Renal cortical epithelial cell (primary cell): ENCODE measurements around the gene TEAD4. TPM values are rescaled to one million over a fixed set of nuclear protein-coding genes. Genes with fewer than 3 reads are reported as not detected.

Experiments used
- DNase-seq: peaks from one replicate; pipeline ENCODE4 v3.0.0-alpha.2; 2011; ENCODE audit warnings: low read depth
- total RNA-seq: library from RNA; depleted of rRNA; stranded (reverse); fragments of >200 nt; gene quantifications from 2 replicates; pipeline ENCODE4 v1.2.3, GENCODE V29; 2014

TEAD4 gene
- total RNA-seq, result 9.7 and 15.3 TPM in 2 replicates

DNA sequence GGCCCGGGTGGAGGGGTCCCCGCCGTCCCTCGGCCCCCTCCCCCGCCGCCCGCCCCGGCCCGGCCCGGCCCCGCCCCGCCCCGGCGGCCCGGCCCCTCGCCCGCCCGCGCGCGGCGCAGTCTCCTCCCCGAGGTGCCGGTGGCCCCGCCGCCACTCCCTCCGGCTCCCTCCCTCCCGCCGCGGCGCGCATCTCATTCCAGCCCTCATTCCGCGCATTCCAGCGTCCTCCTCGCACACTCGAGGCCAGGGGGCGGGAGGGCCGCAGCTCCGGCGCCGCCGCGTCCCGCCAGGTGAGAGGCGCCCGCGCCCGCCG, at the start of gene TEAD4:
Gene TEAD4, plus strand, starts transcription at position 206 of the 313 bp plus-strand sequence.
- peak; percentile 45 for DNase-seq

DNA sequence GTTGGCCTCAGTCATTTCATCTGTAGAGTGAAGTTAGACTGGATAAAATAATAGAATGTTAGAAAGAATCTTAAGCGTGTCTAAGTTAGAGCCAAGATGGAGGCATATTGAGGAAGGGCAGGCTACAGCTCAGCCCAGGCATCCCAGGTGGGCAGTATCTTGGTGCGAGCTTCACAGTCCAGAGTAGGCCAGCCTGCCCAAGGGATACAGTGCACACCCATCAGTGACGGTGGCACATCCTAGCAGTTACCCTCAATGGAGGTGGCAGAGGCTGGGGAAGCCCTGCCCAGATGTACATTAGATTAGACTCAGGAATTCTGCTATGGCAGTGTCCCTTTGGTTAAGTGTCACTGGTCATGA, 47.0 kb upstream of the TEAD4 start:
- DNase-seq, result no peak

DNA sequence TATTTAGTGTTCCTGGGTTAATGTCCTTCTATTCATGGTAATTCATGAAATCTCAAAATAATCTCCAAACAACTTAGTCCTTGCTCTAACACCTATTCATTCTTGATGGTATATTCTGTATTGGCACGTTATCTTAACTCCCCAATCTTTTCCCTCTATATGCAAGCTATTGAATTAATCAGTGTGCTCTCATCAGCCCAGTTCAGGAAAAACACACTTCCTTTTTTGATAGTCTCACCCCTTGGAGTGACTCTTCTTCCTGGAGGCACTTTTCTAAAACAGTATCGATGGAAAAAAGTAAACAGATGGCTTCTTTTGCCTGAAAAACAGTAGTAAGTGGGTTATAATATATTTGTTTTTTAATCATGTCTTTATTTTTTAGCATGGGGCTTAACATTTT, 39.9 kb upstream of the TEAD4 start:
- DNase-seq, result no peak

DNA sequence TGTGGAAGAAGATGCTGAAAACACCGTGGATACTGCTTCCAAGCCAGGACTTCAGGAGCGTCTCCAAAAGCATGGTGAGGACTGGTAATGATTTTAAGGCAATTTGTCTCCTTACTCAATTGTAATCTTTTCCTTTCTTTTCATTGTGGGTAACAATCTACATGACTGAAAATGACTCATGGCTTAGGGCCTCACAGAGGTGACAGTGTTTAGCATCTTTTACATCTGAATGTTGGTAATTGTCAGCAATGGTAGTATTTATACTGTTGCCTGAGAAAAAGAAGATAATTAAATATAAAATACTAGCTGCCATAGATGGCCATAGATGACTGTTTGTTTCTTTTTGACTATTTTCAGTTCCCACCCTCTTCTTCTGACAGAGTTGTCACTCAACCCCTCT, 36.9 kb upstream of the TEAD4 start:
- no peak for DNase-seq

DNA sequence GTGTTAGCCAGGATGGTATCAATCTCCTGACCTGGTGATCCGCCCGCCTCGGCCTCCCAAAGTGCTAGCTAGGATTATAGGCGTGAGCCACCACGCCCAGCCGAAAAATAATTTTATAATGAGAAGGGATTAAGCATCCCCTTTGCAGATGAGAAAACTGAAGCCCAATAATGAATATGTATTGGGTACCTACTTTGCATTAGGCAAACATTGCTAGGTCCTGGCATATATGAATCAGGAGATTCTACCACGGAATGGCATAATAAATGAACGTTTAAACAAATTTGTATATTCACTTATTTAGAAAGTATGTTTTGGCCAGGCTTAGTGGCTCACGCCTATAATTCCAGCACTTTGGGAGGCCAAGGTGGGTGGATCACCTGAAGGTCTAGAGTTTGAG, 36.1 kb upstream of the TEAD4 start:
- DNase-seq, result no peak

DNA sequence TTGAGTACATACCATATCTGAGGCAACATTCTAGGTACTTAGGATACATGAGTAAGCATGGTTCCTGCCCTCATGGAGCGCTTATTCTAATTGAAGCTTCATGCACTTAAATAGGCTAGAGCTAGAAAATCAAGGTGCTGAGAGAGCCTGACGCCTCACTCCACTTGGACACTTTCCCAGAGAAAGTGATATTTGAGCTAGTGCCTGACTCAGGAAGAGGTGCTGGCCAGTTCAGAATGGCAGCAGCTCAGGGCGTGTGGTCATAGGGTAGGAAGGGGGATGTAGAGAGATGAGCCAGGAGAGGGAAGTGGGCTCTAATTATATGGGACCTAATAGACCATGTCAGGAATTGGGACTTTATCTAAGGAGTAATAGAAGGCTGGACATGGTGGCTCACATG, 35.2 kb upstream of the TEAD4 start:
- no peak for DNase-seq

DNA sequence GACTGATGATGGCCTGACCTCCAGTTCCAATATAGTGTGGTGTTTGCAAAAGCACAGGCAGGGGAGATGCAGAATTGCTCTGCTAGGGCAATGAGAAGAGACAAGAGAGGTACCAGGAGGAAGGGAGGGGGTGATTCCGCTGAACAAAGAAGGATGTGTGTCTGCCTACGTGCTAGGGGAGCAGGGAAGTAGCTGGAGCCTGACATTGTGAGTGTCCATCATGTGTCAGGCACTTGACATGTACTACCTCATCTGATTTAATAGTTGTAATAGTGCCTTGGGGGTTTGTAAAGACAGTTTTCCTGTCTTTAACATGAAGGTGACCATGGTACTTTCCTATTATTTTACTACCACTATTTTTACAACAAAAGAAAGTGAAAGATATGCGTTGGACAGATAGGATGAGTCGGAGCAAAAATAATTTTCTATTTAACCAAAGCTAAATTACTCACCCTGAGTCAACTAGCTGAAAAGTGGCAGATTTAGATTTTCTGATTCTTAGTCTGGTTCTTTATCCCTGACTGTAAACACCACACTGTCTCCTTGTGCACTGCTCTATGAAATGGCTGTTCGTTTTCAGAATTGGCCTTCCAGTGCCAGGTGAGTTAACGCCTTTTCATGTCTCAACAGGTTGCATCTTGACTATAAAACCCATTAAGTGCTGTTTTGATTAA, 33.7 kb upstream of the TEAD4 start:
- peak; percentile 6 for DNase-seq

DNA sequence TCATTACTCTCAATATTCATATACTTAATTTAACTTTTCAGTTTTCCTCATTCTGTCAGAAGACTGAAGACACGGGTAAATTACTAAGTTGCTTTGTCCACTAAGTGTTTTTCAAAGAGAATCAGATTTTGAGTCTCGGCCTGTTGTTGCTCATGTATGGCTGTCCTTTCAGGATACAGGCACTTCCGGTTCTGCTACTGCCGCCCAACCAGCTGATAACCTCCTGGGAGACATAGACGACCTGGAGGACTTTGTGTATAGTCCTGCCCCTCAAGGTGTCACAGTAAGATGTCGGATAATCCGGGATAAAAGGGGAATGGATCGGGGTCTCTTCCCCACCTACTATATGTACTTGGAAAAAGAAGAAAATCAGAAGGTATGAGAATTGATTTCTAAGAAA, 28.3 kb upstream of the TEAD4 start:
- no peak for DNase-seq

DNA sequence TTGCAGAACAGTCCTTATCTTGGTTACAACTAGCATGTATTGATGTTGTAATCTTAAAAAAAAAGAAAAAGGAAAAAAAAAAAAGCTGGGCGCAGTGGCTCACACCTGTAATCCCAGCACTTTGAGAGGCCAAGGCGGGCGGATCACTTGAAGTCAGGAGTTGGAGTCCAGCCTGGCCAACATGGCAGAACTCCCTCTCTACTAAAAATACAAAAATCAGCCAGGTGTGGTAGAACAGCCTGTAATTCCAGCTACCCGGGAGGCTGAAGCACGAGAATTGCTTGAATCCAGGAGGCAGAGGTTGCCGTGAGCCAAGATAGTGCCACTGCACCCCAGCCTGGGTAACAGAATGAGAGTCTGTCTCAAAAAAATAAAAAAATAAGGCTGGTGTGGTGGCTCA, 25.6 kb upstream of the TEAD4 start:
- no peak for DNase-seq

DNA sequence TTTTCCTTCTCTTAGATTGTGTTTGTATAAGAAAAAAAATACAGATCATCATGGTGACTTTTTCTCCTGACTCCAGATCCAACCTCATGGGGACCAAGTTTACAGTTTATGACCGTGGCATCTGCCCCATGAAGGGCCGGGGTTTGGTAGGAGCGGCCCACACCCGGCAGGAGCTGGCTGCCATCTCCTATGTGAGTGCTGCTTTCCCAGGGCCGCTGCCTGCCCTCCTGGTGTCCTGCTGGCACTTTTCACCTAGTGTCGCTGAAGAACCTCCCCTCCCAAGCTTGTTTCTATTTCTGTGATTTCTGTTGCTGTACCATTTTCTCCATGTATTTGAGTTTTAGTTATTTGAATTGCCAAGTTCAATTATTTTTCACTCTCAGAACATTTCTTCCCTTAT, 24.8 kb upstream of the TEAD4 start:
- DNase-seq, result no peak

DNA sequence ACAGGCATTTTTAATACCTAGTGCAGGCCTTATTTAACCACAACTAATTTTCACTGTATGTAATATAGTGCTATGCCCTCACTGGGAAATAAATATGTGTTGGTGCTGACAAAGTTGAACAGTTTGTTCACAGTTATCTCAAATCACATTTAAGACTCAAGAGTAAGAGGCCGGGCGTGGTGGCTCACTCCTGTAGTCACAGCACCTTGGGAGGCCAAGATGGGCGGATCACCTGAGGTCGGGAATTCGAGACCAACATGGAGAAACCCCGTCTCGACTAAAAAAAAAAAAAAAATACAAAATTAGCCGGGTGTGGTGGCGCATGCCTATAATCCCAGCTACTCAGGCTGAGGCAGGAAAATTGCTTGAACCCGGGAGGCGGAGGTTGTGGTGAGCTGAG, 22.9 kb upstream of the TEAD4 start:
- DNase-seq, result no peak

DNA sequence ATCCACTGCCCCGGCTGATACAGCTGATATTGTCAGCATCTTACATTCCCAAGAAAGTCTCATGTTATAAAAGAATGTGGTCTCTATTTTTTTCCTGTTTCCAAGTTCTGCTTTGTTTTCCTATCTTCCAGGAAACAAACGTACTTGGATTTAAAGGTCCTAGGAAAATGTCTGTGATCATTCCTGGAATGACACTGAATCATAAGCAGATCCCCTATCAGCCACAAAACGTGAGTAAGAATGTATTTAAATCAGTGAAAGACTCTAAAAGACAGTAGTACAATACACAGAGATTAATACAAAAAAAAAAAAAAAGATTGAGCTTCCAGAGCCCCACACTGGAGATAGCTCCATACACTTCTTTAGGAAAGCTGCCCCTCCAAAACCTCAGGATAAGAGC, 21.7 kb upstream of the TEAD4 start:
- DNase-seq, result no peak

DNA sequence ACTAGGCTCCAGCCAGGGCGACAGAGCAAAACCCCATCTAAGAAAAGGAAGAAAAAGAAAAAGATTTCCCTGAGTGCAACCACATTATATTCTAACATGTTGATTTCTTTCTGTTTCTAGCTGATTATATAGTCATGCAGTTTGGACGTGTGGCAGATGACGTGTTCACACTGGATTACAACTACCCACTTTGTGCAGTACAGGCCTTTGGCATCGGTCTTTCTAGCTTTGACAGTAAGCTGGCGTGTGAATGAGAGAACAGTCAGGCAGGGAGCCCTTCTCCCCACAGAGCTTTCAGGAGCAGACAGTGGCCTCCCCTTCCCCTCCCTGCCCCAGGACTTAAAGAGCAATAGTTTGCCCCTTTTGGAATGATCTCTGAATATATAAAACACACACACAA, 20.0 kb upstream of the TEAD4 start:
- DNase-seq, result no peak

DNA sequence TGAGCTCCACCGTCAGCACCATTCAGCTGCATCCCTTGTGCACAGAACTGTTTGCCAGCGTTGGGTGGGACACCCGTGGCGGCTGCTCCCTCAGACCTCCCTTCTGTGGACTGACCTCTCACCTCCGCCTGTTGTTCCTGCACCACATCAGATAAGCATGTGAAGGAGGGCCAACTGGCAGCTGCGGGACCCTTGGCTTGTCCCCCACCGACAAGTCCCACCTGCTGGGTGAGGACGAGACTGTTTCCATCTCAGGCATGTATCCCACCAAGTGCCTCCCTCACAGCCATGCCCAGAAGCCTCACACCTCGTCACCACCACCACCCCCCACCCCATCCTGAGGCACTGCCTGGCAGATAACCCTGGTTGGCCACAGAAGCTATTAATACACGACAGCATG, 18.6 kb upstream of the TEAD4 start:
- DNase-seq, result no peak

DNA sequence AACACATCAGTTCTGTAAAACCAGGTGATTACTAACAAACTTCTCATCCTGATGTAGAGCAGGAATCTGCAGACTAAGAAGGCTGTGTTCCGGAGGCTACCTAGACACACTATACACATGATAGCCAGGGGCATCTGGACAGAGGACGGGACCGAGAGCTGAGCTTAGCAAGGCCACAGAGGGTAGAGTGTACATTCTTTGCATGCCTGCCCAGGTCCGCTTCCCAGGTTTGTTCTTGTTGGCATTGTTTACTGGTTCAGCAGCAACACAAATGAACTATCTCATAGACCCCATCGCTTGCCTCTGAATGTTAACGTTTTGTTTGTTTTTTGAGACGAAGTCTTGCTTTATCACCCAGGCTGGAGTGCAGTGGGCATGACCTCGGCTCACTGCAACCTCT, 17.7 kb upstream of the TEAD4 start:
- no peak for DNase-seq

DNA sequence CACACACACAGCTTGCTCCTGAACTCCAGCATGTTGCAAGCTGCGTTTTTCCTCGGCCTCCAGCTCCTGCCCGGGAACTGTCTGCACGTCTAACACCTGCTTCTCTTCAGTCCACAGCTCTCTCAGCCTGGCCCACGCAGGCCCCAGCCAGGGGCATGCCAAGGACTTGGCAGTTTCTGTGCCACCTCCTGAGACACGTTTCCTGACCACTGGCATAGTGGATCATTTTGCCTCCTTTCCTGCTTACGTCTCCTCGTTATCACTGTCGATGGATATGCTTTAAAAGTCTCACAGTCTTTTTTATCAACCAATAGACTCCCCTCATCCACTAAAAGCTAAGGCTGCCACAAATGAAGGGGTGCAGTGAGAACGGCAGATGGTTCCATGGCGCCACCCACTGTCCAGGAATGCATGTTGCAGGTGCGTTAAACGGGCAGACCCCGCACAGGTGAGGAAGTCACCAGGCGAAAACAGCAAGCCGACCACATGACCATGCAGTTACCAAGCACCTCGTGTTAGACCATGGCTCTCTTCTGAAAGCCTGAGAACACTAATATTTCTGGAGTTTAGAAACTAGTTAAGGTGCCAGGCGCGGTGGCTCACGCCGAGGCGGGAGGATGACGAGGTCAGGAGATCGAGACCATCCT, 14.7 kb upstream of the TEAD4 start:
- DNase-seq, result peak; percentile 26

DNA sequence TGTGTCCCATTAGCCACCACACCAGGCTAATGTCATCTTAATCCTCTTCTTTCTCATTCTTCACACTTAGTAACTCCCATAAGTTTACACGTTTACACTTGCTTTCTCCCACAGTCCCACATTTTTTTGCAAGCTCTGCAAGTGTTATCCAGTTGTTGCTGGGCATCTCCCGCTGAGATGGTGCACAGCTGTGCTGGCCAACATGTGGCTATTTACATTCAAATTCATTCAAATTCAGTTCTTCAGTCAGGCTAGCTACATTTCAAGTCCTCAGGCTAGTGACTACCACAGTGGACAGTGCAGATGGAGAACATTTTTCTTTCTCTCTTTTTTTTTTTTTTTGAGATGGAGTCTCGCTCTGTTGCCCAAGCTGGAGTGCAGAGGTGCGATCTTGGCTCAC, 9.8 kb upstream of the TEAD4 start:
- no peak for DNase-seq

DNA sequence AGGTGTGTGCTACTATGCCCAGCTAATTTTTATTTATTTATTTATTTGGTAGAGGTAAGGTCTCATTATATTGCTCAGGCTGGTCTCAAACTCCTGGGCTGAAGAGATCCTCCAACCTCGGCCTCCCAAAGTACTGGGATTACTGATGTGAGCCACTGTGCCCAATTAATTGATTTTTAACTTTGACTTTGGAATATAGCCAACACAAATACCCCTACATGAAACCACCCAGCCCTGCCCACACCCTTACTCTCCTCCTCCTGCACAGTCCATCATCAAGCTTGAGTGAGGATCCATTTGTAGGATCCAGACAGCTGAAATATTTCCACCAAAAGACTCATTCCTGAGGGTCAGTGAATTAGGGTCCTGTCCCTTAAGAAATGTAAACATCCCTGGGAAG, 3.3 kb upstream of the TEAD4 start:
- no peak for DNase-seq

DNA sequence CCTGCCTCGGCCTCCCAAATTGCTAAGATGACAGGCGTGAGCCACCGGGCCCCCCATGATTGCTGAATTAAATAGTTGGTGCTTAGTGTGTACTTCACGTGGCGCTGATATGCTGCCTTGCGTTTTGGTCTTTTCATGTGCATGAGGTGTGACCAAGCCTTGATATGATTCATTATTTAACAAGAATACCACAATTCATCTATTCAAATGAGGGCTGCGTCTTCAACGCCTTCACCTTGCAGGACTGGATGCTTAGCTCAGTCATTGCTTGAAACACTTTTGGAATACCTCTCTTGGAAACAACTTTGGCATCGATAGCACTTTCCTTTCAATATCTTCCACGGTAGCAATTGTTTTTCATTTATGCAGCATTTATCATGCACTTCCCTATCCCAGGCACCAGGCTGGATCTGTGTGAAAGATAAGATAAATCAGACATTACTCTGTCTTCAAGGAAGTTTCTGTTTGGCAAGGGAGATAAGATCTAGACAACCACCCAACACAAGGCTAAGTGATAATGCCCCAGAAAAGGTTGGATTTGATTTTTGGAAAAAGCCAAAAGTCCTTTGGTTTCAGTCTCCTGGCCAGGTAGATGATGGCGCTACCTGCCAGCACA, 1.3 kb upstream of the TEAD4 start:
- DNase-seq, result no peak

DNA sequence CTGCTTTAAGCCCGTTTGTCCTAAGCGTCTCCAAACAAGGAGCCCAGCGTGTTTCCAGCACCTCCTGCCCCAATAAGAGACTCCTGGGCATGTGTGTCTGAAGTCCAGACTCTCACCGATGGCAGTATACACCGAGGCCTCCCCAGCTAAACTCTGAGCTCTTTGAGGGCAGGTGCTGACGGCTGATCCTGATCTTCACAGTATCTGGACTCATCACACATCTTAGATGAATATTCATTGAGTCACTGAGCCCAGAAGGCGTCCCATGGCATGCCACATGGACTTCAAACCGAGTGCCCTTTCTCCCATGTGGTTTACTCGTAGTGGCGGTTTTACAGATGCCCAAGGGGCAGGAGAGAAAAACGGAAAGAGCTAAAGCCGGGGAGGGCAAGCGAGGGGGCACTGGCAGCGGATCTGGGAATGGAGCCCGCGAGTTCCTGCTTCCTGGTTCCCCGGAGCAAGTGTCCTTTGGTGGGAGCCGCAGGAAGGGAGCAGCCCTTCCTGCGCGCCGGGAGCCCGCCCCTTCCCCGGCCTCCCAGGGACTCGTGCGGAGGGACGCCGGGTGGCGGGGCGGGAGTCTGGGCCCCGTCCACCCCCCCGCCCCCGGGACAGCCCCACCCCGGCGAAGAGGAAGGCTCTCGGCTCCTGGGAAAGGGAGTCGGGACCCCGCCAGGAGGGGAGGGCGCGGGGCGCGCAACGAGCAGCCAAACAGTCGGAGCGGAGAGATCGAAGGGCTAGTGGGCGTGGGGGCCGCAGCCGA, 585 bp upstream of the TEAD4 start:
- peak; percentile 66 for DNase-seq

DNA sequence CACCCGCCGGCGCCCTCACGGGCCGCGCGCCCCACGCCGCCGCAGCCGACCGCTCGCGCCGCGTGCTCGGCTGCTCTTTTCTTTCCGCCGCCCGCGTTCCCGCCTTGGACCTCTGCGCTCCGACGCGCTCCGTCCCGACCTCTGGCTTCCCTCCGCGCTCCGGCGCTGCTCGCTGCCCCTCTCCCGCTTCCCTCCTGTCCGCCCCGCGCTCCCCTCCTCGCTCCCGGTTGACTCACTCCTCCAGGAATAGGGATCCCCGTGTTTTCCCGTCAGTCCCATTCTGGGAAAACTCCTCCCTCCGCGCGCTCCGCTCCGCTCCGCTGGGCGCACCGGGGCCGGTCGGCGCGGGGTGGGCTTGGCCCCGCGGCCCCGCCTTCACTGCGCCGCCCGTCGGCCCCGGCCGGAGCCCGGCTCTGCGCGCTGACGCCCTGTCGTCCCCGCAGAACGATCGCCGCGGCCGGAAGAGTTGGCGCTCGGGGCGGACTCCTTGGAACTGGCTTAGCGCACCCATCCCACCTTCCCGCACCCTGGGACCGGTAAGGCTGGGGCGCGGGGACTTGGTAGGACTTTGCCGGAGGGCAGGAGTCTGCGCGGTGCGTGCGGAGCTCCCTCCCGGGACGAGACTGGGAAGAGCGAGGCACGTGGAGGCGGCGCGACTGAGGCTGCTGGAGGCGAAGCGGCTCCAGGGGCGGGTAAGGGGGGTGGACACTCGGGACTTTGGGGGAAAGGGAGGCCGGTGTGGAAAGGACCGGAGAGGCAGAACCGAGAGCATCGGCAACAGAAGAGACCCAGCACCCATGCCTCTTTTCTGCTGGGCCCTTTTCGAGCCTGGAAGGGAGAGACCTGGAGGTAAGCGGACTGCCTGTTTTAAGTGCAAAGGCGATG, 550 bp downstream of the TEAD4 start:
- peak; percentile 62 for DNase-seq

DNA sequence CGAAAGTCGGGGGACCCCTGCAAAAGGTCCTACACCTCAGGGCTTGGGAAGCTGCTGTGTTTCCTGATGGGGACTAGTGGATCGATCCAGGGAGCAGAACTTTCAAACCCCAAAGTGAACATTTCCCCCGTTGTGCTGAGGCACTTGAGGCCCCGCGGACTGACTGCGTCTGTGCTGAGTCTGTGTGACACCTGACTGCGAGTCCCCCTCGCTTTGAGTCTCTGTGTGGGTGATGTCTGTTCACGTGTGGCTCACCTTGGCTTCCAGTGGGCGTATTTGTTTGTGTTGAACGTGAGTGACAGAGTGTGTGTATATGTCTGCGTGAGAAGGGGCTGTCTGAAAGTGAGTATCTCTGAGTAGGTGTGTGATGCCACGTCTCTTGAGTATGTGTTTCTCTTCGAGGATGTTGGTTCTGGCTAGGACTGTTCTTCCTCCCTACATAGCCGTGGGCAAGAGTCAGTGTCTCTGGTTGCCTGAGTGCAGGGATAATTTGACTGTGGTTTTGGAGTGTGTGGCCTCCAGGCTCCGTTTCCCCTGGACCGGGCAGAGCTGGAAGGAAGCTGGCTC, 1.3 kb downstream of the TEAD4 start:
- DNase-seq, result peak; percentile 35
